ENCODE data around the gene APMAP. TPM values are rescaled to one million over a fixed set of nuclear protein-coding genes. Genes with fewer than 3 reads are reported as not detected.

Gene APMAP
- total RNA-seq, 1 donor: 70.2 TPM

GRCh38 chr20:24957326-24958016 lies 35.1 kb downstream of the APMAP start:
- H3K4me3 ChIP-seq (ENCODE audit: insufficient read depth, low read length): no peak overlapping the region
- H3K4me1 ChIP-seq (ENCODE audit: insufficient read depth, low read length): no peaks in the 10 kb centered on the region
- no peaks in the 10 kb centered on the region for H3K27me3 ChIP-seq (ENCODE audit: insufficient read depth, low read length)
- no peak for TF ChIP-seq CTCF (IDR thresholded peaks at IDR 0.05; ENCODE audit: extremely low read depth, low read depth, low read length)
- H3K79me2 ChIP-seq (ENCODE audit: insufficient read depth, low read length): no peaks in the 10 kb centered on the region
- H3K27ac ChIP-seq (ENCODE audit: low read depth, low read length): no peak overlapping the region
- no peak overlapping the region for H2AFZ ChIP-seq (ENCODE audit: low read length)
- no peaks in the 10 kb centered on the region for H4K20me1 ChIP-seq (ENCODE audit: insufficient read depth, low read length)
- DNase-seq (ENCODE audit: insufficient read length, low spot score, missing footprints): no peak
- no peak overlapping the region for H3K4me2 ChIP-seq (ENCODE audit: insufficient read depth, low read length)
- peaks cover 9% of the 10 kb centered on the region for H3K36me3 ChIP-seq (ENCODE audit: insufficient read depth, low read length)
- H3K9me3 ChIP-seq (ENCODE audit: low read depth, low read length): no peaks in the 10 kb centered on the region

GRCh38 chr20:24956001-24956841 lies 36.3 kb downstream of the APMAP start:
- H3K79me2 ChIP-seq (ENCODE audit: insufficient read depth, low read length): no peaks in the 10 kb centered on the region
- no peaks in the 10 kb centered on the region for H3K9me3 ChIP-seq (ENCODE audit: low read depth, low read length)
- H2AFZ ChIP-seq (ENCODE audit: low read length): no peak overlapping the region
- no peak for DNase-seq (ENCODE audit: insufficient read length, low spot score, missing footprints)
- no peak overlapping the region for H3K4me3 ChIP-seq (ENCODE audit: insufficient read depth, low read length)
- H3K36me3 ChIP-seq (ENCODE audit: insufficient read depth, low read length): peaks cover 3% of the 10 kb centered on the region
- H4K20me1 ChIP-seq (ENCODE audit: insufficient read depth, low read length): no peaks in the 10 kb centered on the region
- no peak overlapping the region for H3K4me2 ChIP-seq (ENCODE audit: insufficient read depth, low read length)
- H3K27ac ChIP-seq (ENCODE audit: low read depth, low read length): no peak overlapping the region
- no peaks in the 10 kb centered on the region for H3K4me1 ChIP-seq (ENCODE audit: insufficient read depth, low read length)
- no peak for TF ChIP-seq CTCF (IDR thresholded peaks at IDR 0.05; ENCODE audit: extremely low read depth, low read depth, low read length)
- H3K27me3 ChIP-seq (ENCODE audit: insufficient read depth, low read length): no peaks in the 10 kb centered on the region

- Histone ChIP-seq H3K9me3 (ENCODE audit: low read depth, low read length) (no peaks in the 10 kb centered on the region), H3K27me3 (ENCODE audit: insufficient read depth, low read length) (no peaks in the 10 kb centered on the region), H3K27ac (ENCODE audit: low read depth, low read length) (no peak overlapping the region), H3K4me2 (ENCODE audit: insufficient read depth, low read length) (no peak overlapping the region), H3K4me1 (ENCODE audit: insufficient read depth, low read length) (no peaks in the 10 kb centered on the region), H3K79me2 (ENCODE audit: insufficient read depth, low read length) (no peaks in the 10 kb centered on the region), H4K20me1 (ENCODE audit: insufficient read depth, low read length) (no peaks in the 10 kb centered on the region), H3K36me3 (ENCODE audit: insufficient read depth, low read length) (no peaks in the 10 kb centered on the region), H2AFZ (ENCODE audit: low read length) (no peak overlapping the region), H3K4me3 (ENCODE audit: insufficient read depth, low read length) (no peak overlapping the region)
- no peak for DNase-seq (ENCODE audit: insufficient read length, low spot score, missing footprints)
- no peak for TF ChIP-seq CTCF (IDR thresholded peaks at IDR 0.05; ENCODE audit: extremely low read depth, low read depth, low read length)
Measured at GRCh38 chr20:24955045-24955444, 37.5 kb downstream of the APMAP start.

- Histone ChIP-seq H3K4me3 (ENCODE audit: insufficient read depth, low read length) (no peak overlapping the region), H3K27me3 (ENCODE audit: insufficient read depth, low read length) (no peaks in the 10 kb centered on the region), H4K20me1 (ENCODE audit: insufficient read depth, low read length) (no peaks in the 10 kb centered on the region), H3K4me1 (ENCODE audit: insufficient read depth, low read length) (no peaks in the 10 kb centered on the region), H3K9me3 (ENCODE audit: low read depth, low read length) (no peaks in the 10 kb centered on the region), H3K36me3 (ENCODE audit: insufficient read depth, low read length) (no peaks in the 10 kb centered on the region), H3K79me2 (ENCODE audit: insufficient read depth, low read length) (no peaks in the 10 kb centered on the region), H2AFZ (ENCODE audit: low read length) (no peak overlapping the region), H3K4me2 (ENCODE audit: insufficient read depth, low read length) (no peak overlapping the region), H3K27ac (ENCODE audit: low read depth, low read length) (no peak overlapping the region)
- DNase-seq (ENCODE audit: insufficient read length, low spot score, missing footprints): no peak
- TF ChIP-seq CTCF (IDR thresholded peaks at IDR 0.05; ENCODE audit: extremely low read depth, low read depth, low read length): no peak
Measured at GRCh38 chr20:24954566-24954965, 38.0 kb downstream of the APMAP start.

Data from osteoblast (primary cell).